Measurements from ENCODE around the gene CEP63. TPM values are rescaled to one million over a fixed set of nuclear protein-coding genes. Genes with fewer than 3 reads are reported as not detected.

The CEP63 gene
- total and polyA plus RNA-seq, 5 donors from 2014 or later: 11.8 to 22.0 (median 16.5) TPM

DNA sequence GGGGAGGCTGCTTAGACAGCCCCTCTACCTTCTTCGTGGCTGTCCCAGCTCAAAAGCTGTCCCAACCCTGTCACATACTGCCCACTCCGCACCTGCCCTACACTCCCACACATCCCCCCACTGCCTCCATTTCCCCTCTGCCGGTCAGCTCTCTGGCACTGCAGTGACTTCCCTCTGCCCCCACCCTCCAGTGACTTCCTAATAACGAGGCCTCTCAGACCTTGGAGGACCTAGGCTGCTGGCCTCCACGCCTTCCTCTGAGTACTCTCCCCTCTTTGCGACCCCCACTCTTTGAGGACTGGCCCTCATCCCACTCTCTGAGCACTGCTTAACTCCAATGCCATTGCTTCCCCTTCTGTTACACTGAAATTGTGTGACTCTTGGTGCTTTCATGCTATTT is 119.7 kb downstream of the CEP63 start:
- DNase-seq: no peak
- no peak overlapping the region for H3K27ac ChIP-seq (ENCODE audit: insufficient read depth, low read length, poor library complexity, severe bottlenecking)
- H3K9me3 ChIP-seq (ENCODE audit: control insufficient read depth in 2 of 2, low read length in 2 of 2): no peaks in the 10 kb centered on the region
- H3K36me3 Mint-ChIP-seq: no peaks in the 10 kb centered on the region
- H3K36me3 ChIP-seq (ENCODE audit: control insufficient read depth, insufficient read depth, low read length): no peaks in the 10 kb centered on the region
- peaks cover 0 to 8% (median 4%) of the 10 kb centered on the region in 4 donors for H3K4me1 Mint-ChIP-seq
- H3K27me3 Mint-ChIP-seq: peaks cover 15% of the 10 kb centered on the region
- no peak overlapping the region for H3K4me3 ChIP-seq (ENCODE audit: low read depth, low read length)
- no peak overlapping the region for H3K4me3 Mint-ChIP-seq
- no peaks in the 10 kb centered on the region for H3K27me3 ChIP-seq (ENCODE audit: control insufficient read depth, insufficient read depth, low read length)
- ATAC-seq (ENCODE audit: low read depth in 2 of 2): no peak
- no peaks in the 10 kb centered on the region for H3K9me3 Mint-ChIP-seq
- peak overlapping the region in 1 of 3 donors; percentile 79 for H3K27ac Mint-ChIP-seq
- no peaks in the 10 kb centered on the region for H3K4me1 ChIP-seq (ENCODE audit: control insufficient read depth, insufficient read depth, low read length, poor library complexity, severe bottlenecking)

DNA sequence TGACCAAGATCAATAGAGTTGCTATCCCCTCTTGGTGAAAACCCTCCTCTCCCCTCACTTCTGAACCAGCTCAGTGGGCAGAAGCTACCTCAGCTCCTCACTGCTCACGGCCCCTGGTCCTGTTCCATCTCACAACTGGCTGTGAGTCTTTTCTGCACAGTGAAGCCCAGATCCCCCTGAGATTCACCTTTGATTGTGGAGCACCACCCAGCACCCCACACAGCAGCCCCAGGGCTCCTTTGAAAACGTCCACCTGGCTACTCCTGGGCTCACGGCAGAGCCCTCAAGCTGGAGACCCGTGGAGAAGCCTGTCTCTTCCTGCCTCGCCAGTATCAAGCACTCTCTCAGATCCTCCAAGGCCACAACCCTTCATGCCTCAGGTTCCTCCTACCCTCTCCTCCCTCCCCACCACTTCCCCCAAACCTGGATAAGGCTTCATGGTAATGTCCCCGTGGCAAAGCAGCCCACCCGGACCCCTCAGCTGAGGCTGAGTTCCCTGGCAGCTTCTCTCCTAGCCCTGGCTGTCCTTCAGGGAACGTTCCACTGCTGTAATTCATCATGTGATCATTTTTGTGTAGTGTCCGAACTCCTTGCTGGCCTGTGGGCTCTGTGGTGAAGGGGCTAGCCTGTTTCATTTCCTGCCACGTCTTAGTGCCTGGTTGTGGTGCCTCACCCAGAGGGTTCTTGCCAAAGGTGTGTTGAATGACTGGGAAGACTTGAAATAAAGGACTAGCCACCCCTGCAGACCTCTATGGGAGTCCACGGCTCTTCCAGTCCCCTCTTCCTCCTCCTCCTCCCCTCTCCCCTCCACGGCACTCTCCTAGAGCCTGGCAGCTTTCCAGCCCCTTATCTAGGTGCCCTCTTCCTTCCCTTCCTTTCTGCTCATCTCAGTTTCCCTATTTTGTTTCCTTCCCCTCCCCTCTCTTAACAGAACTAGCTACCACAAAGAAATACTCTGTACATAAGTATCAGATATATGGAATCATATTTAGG is 120.5 kb downstream of the CEP63 start:
- no peaks in the 10 kb centered on the region for H3K9me3 ChIP-seq (ENCODE audit: control insufficient read depth in 2 of 2, low read length in 2 of 2)
- H3K27ac ChIP-seq (ENCODE audit: insufficient read depth, low read length, poor library complexity, severe bottlenecking): no peak overlapping the region
- DNase-seq (no peak), ATAC-seq (ENCODE audit: low read depth in 2 of 2) (no peak)
- H3K4me1 ChIP-seq (ENCODE audit: control insufficient read depth, insufficient read depth, low read length, poor library complexity, severe bottlenecking): no peaks in the 10 kb centered on the region
- H3K27me3 ChIP-seq (ENCODE audit: control insufficient read depth, insufficient read depth, low read length): no peaks in the 10 kb centered on the region
- Mint-ChIP-seq H3K4me1 (peaks cover 0 to 4% (median under 1%) of the 10 kb centered on the region in 4 donors), H3K4me3 (no peak overlapping the region), H3K27ac (peak overlapping the region in 1 of 3 donors; percentile 79), H3K9me3 (no peaks in the 10 kb centered on the region), H3K36me3 (no peaks in the 10 kb centered on the region), H3K27me3 (peaks cover 12% of the 10 kb centered on the region)
- no peak overlapping the region for H3K4me3 ChIP-seq (ENCODE audit: low read depth, low read length)
- H3K36me3 ChIP-seq (ENCODE audit: control insufficient read depth, insufficient read depth, low read length): no peaks in the 10 kb centered on the region

DNA sequence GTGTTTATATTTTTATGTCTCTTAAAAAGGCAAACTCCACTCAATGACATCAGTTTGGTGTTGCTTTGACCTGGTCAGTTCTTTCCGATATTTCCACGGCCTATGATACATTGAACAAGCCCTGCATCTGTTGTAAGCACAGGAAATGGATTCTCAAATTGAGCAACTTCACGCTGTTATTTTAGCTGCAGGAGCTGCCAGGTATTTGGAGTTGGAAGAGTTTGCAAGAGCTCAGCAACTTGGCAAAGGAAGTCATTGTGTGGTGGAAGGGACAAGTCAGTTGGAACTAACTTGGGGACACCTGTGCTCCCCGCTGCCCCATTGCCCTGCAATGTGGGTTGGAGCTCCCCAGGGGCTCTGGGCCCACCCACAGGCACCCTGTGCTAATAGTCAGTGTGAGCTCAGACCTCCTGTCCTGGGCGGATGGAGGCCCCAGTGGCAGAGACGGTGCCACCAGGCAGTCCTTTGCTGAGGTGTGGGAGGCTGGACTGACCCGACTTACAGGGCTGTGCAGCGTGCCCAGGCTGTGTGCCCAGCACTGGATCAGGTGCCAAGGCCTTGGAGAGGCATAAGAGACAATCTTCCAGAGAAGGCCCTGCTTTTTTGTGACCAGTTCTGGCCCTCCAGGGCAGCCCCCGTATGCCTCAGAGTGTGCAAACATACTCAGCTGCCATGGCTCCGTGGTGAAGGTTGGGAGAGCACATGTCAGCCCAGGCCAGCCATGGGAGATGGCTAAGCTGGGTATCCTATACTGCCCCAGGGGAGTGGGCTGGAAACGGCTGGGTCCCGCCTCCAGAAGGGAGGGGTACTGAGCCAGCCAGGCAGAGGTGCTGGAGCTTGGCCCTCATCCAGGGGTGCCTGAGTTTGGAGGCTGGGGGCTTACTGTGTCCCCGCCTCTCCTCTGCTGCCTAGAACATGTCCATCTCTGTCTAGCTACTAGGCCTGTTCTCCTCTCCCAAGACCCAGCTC is 121.5 kb downstream of the CEP63 start:
- Histone ChIP-seq H3K4me3 (ENCODE audit: low read depth, low read length) (no peak overlapping the region), H3K27ac (ENCODE audit: insufficient read depth, low read length, poor library complexity, severe bottlenecking) (no peak overlapping the region), H3K4me1 (ENCODE audit: control insufficient read depth, insufficient read depth, low read length, poor library complexity, severe bottlenecking) (no peaks in the 10 kb centered on the region), H3K27me3 (ENCODE audit: control insufficient read depth, insufficient read depth, low read length) (no peaks in the 10 kb centered on the region), H3K9me3 (ENCODE audit: control insufficient read depth in 2 of 2, low read length in 2 of 2) (no peaks in the 10 kb centered on the region), H3K36me3 (ENCODE audit: control insufficient read depth, insufficient read depth, low read length) (no peaks in the 10 kb centered on the region)
- Mint-ChIP-seq H3K4me1 (peaks cover 0 to 4% (median 0%) of the 10 kb centered on the region in 4 donors), H3K36me3 (no peaks in the 10 kb centered on the region), H3K27ac (no peak overlapping the region), H3K27me3 (peaks cover 12% of the 10 kb centered on the region), H3K9me3 (peaks cover 0 to 3% (median 0%) of the 10 kb centered on the region in 7 donors), H3K4me3 (no peak overlapping the region)
- DNase-seq: no peak
- no peak for ATAC-seq (ENCODE audit: low read depth in 2 of 2)

DNA sequence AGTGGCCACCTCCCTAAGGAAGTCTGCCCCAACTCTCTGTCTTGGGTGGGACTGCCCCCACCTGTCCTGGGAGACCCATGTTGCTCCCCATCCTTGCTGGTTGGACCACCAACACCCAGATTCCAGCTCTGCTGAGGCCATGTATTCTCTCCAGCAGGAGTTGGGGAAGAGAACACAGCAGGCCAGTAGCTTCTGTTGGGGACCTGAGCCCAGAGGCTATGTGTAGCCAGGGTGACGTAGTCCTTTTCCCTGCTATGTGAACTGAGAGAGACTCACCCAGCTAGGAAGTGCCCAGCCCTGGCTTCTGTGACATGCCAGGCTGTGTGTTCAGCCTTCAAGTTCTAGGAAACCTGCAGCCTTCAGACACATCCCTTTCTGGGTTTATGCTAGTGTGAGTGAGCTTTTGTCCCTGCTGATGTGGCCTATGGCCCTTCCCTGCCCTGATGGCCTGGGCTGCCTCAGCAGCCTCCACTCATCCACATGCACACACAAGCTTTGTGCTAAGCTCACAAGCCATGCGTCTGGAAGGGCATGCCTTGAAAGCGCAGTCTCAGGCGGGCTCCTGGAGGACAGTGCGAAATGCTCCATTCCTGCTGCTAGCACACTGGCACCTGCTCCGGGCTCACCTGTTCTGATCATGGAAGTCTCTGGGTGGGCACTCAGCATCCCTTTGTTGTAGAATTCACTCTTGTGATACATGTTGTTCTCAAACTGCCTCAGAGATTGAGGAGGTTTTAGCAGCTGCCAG is 122.3 kb downstream of the CEP63 start:
- H3K27ac Mint-ChIP-seq: peak overlapping the region in 1 of 3 donors; percentile 4
- H3K27me3 ChIP-seq (ENCODE audit: control insufficient read depth, insufficient read depth, low read length): no peaks in the 10 kb centered on the region
- no peaks in the 10 kb centered on the region for H3K9me3 ChIP-seq (ENCODE audit: control insufficient read depth in 2 of 2, low read length in 2 of 2)
- H3K27me3 Mint-ChIP-seq: peaks cover 8% of the 10 kb centered on the region
- H3K4me3 ChIP-seq (ENCODE audit: low read depth, low read length): no peak overlapping the region
- no peaks in the 10 kb centered on the region for H3K36me3 ChIP-seq (ENCODE audit: control insufficient read depth, insufficient read depth, low read length)
- DNase-seq (no peak), ATAC-seq (ENCODE audit: low read depth in 2 of 2) (no peak)
- H3K4me1 ChIP-seq (ENCODE audit: control insufficient read depth, insufficient read depth, low read length, poor library complexity, severe bottlenecking): no peaks in the 10 kb centered on the region
- H3K4me3 Mint-ChIP-seq: no peak overlapping the region
- no peak overlapping the region for H3K27ac ChIP-seq (ENCODE audit: insufficient read depth, low read length, poor library complexity, severe bottlenecking)
- peaks cover 0 to 4% (median 0%) of the 10 kb centered on the region in 4 donors for H3K4me1 Mint-ChIP-seq
- peaks cover 0 to 3% (median 0%) of the 10 kb centered on the region in 7 donors for H3K9me3 Mint-ChIP-seq
- H3K36me3 Mint-ChIP-seq: no peaks in the 10 kb centered on the region

DNA sequence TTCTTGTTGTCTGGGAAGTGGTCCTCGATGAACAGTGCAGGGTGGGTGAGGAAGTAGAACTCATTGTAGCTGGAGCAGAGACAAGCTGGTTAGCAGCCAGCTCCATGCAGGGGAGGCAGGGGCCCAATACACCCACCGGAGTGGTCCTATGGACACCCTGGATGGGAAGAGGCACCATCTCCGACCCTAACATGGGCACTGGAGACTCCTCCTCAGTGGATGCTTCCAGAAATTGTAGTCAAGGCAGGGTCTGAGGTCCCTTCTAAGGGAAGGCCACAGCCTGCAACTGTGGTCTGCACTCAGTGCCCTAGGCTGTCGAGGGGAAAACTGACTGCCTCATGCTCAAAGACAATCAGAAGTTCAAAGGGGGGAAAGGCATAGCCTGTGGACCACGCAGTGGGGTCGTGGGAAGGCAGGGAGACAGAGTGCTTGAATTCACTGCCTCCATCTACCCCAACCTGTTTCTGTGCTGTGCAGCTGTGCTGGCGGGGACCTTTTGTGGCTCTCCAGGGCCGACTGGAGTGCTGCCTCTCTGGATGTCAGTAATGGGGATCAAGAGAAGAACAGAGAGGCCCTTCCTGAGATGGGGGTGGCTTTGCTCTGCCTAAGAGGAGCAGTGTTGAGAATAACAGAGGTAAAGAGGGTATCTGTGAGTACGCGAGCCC is 123.0 kb downstream of the CEP63 start:
- ATAC-seq (ENCODE audit: low read depth in 2 of 2) (no peak), DNase-seq (no peak)
- no peak overlapping the region for H3K4me3 ChIP-seq (ENCODE audit: low read depth, low read length)
- Mint-ChIP-seq H3K27ac (peak overlapping the region in 1 of 3 donors; percentile 4), H3K9me3 (peaks cover 0 to 3% (median 0%) of the 10 kb centered on the region in 7 donors), H3K4me3 (no peak overlapping the region), H3K36me3 (no peaks in the 10 kb centered on the region), H3K27me3 (peaks cover 6% of the 10 kb centered on the region), H3K4me1 (peaks cover 0 to 4% (median 0%) of the 10 kb centered on the region in 4 donors)
- no peaks in the 10 kb centered on the region for H3K9me3 ChIP-seq (ENCODE audit: control insufficient read depth in 2 of 2, low read length in 2 of 2)
- H3K4me1 ChIP-seq (ENCODE audit: control insufficient read depth, insufficient read depth, low read length, poor library complexity, severe bottlenecking): no peaks in the 10 kb centered on the region
- H3K27me3 ChIP-seq (ENCODE audit: control insufficient read depth, insufficient read depth, low read length): no peaks in the 10 kb centered on the region
- H3K36me3 ChIP-seq (ENCODE audit: control insufficient read depth, insufficient read depth, low read length): no peaks in the 10 kb centered on the region
- no peak overlapping the region for H3K27ac ChIP-seq (ENCODE audit: insufficient read depth, low read length, poor library complexity, severe bottlenecking)

DNA sequence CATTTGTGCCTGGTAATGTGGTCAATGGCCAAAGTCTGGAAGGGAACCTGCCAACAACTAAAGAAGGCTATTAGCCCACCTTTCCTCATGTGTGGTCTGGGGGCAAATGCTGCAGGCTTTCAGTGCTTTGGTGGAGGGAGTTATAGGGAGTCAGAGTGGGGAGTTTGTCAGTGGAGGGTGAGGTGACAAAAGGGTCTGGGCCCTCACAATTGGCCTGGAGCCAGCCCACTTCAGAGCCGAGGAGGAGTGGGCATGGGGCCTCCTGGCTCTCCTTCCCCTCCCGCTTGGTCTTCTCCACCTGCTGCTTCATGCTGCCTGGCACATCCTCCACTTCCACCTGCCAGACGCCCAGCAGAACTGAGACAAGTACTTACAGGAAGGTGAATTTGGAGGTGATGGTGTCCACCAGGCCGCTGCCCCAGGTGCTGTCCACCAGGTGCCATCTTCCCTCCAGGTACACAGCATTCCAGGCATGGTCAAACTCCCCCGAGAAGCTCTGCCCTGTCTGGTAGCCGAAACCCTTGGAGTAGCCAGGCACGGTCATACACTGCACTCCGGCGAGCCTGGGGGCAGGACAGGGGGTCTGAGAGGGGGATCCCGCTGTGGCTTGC is 124.1 kb downstream of the CEP63 start:
- Histone ChIP-seq H3K9me3 (ENCODE audit: control insufficient read depth in 2 of 2, low read length in 2 of 2) (no peaks in the 10 kb centered on the region), H3K27ac (ENCODE audit: insufficient read depth, low read length, poor library complexity, severe bottlenecking) (no peak overlapping the region), H3K4me1 (ENCODE audit: control insufficient read depth, insufficient read depth, low read length, poor library complexity, severe bottlenecking) (no peaks in the 10 kb centered on the region), H3K4me3 (ENCODE audit: low read depth, low read length) (no peak overlapping the region), H3K36me3 (ENCODE audit: control insufficient read depth, insufficient read depth, low read length) (no peaks in the 10 kb centered on the region), H3K27me3 (ENCODE audit: control insufficient read depth, insufficient read depth, low read length) (no peaks in the 10 kb centered on the region)
- H3K36me3 Mint-ChIP-seq: no peaks in the 10 kb centered on the region
- H3K27me3 Mint-ChIP-seq: peaks cover 6% of the 10 kb centered on the region
- H3K9me3 Mint-ChIP-seq: peaks cover 0 to 3% (median 0%) of the 10 kb centered on the region in 7 donors
- no peak overlapping the region for H3K4me3 Mint-ChIP-seq
- H3K27ac Mint-ChIP-seq: no peak overlapping the region
- DNase-seq (no peak), ATAC-seq (ENCODE audit: low read depth in 2 of 2) (no peak)
- peaks cover 0 to 4% (median 0%) of the 10 kb centered on the region in 4 donors for H3K4me1 Mint-ChIP-seq
